ENCODE results near the gene HACD3.
A peak's percentile ranks its signal among the peaks of the same experiment; 100 is the strongest.
"Not testable (repeated sequence)": the region's sequence is repeated elsewhere in the genome, so short reads cannot be mapped to it uniquely, and the experiment has no call there.

The HACD3 gene

DNA sequence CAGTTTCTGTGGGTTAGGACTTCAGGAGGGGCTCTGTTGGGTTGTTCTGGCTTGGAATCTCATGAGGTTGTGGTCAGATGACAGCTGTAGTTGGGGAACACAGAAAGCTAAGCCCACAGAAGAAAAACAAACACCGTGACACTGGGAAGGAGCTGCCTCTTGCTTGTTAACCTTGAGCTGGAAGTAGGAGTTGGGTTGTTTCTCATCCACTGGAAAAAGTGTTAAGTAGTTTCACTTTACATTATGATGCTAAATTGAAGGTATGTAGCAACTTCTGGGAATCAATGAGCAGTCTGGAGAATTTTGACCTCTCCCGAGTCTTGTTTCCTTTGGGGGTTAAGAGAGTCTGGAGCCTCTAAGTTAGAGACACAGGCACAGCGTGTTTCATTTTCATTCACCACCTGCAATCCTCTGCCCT, 20.4 kb downstream of the HACD3 start:
- DNase-seq: no peak

- DNase-seq: no peak
These were observed 20.9 kb downstream of the HACD3 start for GRCh38 chr15:65551183-65551582.

DNA sequence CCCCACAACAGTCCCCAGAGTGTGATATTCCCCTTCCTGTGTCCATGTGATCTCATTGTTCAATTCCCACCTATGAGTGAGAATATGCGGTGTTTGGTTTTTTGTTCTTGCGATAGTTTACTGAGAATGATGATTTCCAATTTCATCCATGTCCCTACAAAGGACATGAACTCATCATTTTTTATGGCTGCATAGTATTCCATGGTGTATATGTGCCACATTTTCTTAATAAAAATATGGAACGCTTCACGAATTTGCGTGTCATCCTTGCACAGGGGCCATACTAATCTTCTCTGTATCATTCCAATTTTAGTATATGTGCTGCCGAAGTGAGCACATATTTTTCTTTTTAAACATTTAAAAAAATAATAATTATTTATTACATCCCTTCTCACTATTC, 22.6 kb downstream of the HACD3 start:
- not testable (repeated sequence) for DNase-seq

GRCh38 chr15:65553691-65554090, 23.4 kb downstream of the HACD3 start:
- no peak for DNase-seq

GRCh38 chr15:65556622-65557021, 26.4 kb downstream of the HACD3 start:
- DNase-seq: no peak

DNA sequence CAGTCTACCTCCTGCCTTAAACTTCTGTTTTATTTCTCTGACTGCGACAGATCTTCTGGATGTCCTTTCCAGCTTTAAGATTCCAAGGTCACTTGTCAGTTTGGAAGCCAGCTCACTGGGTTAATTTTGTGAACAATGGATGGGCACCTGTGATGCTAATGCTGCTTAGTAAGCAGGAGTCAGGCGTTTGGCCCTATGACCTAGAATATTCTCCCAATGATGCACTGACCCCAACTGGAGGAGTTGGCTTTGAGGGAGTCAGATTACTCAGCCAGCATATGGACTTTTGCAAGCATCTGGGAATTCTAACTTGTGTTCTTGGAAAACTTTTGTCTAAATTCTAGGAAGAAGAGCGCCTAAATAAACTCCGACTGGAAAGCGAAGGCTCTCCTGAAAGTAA, 28.1 kb downstream of the HACD3 start:
- DNase-seq: no peak

DNA sequence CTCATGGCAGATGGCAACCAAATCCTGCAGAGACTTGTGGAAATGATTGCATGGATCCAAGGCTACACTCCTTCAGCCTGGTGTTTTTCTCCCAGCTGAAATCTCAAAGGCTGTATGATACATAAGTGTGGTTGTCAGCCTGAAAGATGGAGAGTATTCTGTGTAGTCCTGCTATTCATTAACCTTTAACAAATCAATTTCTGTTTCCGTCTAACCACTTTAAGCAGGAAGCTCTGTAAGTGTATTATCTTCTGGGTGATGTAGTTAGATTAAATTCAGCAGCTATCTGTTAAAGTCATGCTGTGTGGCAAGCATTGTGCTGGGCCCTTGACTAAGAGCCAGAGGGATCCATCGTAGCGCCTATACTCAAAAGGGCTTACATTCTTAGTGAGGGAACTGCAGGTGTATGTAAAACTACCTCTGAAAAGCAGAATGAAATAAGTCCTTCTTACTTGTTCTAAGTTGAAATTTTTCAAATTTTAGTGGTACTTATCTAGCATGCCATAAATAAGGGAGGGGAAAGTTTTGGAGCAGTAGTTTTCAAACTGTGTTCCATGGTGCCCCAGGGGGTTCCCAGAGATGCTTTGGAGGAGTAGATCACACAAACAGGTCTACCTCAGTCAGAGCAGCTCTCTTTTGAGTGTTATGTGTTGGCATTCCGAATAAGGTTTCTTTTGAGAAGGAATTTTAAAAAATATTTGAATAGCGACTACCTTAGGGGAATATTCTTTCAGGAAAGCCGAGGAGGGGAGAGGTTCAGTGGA, 28.9 kb downstream of the HACD3 start:
- no peak for DNase-seq

DNA sequence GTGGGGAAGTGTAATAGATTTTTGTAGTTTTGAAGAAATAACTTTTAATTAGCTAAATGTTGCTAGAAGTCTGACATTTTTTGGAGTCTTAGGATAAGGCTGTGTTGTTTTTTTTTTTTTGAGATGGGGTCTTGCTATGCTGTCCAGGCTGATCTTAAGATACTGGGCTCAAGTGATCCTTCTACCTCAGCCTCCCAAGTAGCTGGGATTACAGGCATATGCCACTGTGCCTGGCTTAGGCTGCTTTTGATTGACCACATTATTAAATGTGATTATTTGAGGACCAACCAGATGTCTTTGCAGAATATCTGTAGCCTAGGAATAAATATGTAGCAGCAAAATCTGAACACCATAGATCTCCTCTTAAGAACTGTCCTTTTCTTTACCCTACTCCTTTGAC, 29.7 kb downstream of the HACD3 start:
- no peak for DNase-seq

DNA sequence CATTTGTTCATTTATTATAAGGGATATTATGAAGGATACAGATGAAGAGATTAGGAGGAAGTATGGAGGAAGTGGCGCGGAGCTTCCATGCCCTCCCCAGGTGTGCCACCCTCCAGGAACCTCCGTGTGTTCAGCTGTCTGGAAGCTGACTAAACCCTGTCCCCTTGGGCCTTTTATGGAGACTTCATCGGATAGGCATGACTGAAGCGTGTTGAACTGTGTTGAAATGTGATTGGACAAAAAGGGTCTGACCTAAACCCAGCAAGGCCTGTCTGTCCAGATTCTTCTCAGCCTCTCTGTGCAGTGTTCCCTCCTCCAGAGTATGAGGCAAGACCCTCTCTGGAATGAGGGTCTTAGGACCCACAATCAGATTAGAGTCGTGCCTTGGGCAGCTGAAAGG, 31.7 kb downstream of the HACD3 start:
- DNase-seq: no peak

- no peak for DNase-seq
These were observed 39.5 kb downstream of the HACD3 start for GRCh38 chr15:65569728-65570127.

GRCh38 chr15:65571971-65572370, 41.7 kb downstream of the HACD3 start:
- no peak for DNase-seq

DNA sequence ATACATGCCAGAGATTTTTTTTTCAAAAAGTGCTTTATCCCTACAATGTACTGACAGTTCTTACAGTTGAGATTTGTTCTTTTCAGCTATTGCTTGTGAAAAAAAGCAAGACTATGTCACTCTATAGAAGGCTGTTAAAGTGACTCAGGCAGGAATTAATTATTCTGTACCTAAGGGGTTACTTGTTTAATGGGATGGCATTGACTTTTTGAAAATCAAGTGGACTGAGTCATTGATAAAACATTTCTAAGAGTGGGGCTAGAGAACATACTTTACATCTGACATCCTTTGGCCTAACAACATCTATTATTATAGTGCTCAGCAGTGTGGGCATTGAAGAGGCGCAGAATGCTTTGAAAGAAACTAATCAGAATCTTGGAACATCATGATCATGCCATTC, 46.4 kb downstream of the HACD3 start:
- DNase-seq: no peak

- no peak for DNase-seq
These were observed 47.1 kb downstream of the HACD3 start for GRCh38 chr15:65577129-65577996.

GRCh38 chr15:65578904-65579728, 48.9 kb downstream of the HACD3 start:
- DNase-seq: no peak

DNA sequence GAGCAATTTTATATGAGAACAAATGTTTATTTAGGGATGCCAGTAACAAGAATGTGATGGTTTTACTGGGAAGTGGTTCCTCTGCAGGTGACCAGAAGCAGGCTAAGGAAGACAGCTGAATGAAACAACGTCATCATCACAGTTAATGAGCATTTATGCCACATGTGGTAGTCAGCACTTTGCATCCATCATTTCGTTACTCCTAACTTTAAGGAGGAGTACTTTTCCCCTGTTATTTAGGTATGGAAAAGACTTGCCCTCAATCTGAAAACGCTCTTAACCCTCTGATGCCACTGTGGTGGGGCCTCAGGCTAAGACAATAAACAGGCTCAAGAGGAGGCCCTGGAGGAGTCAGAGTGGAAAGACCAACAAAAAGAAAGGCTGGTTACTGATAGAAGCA, 49.5 kb downstream of the HACD3 start:
- no peak for DNase-seq

DNA sequence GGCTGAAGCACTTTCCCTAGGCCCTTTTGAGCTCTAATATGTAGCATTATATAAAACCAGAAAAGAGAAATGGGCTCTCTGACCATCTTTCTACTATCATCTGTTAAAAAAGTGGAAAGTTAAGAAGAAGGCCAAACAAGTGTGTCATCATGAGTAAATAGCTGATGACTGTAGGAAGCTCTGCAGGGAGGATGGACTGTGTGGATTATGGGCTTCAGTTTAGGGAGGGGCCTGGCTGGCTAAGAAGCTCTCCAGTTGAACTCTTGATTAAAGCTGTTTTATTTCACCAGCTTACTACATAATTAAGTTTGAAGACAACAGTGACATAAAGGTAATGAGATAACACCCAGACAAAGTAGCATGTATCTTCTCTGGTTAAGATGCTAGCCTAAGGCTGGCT, 50.0 kb downstream of the HACD3 start:
- no peak for DNase-seq

GRCh38 chr15:65583701-65584100, 53.4 kb downstream of the HACD3 start:
- peak; percentile 24 for DNase-seq

GRCh38 chr15:65584241-65584640, 54.0 kb downstream of the HACD3 start:
- no peak for DNase-seq

GRCh38 chr15:65587094-65587493, 56.8 kb downstream of the HACD3 start:
- no peak for DNase-seq

GRCh38 chr15:65595960-65596359, 65.7 kb downstream of the HACD3 start:
- DNase-seq: peak; percentile 9

GRCh38 chr15:65598468-65598867, 68.2 kb downstream of the HACD3 start:
- DNase-seq: no peak

DNA sequence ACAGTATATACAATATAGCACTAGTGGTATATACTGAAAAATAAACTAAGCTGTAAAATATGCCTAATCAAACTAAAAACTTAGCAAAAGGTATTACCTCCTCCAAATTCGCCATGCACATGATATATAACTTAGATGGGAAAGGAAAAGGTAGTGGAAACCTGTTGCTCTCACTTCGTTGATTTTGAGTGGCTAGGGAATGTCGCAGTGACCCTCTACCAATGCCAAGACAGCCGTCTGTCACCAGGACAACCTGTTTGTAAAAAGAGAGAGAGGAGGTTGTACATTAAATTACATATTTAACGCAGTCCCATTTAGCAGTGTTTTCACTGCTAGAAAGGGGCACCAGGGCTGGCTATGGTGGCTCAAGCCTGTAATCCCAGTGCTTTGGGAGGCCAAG, 69.4 kb downstream of the HACD3 start:
- DNase-seq: no peak

DNA sequence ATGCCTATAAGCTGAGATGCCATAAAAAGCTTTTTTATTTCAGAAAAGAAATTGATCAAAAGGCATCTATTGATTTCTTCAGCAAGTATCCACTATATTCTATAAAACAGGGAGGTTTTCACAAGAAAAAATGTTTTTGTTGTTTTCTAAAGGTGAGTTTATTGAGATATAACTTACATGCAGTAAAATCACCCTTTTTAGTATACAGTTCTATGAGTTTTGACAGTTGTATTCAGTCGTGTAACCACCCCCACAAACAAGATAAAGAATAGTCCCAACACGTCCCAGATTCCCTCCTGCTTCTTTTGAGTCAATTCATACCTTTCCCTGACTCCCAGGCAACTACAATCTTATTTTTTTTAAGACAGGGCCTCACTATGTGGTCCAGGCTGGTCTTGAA, 72.9 kb downstream of the HACD3 start:
- no peak for DNase-seq
